HG02840 (cell line): ENCODE results near the gene NCAN.
"Not testable (repeated sequence)": the region's sequence is repeated elsewhere in the genome, so short reads cannot be mapped to it uniquely, and the experiment has no call there.

Experiments
- ATAC-seq: cut with Tn5 transposase; IDR thresholded peaks from one replicate; pipeline ENCODE4 v1.9.1; 2021; ENCODE audit warnings: mild to moderate bottlenecking, moderate library complexity, moderate number of reproducible peaks; ENCODE audit not compliant: unreplicated experiment, low FRiP score

NCAN gene

DNA sequence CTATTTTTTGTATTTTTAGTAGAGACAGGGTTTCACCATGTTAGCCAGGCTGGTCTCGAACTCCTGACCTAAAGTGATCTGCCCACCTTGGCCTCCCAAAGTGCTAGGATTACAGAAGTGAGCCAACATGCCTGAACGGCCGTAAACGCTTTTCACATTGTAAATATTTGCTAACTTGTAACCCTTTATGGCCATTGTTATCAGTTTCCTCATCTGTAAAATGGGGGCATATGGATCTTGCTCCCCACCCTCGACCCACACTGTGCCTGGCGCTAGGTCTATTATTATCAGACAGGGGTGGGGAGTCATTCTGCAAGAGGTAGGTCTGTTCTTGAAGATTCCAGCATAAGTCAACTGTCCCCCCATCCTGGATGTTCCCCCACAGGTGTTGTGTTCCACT, 11.9 kb downstream of the NCAN start:
- ATAC-seq = no peak

DNA sequence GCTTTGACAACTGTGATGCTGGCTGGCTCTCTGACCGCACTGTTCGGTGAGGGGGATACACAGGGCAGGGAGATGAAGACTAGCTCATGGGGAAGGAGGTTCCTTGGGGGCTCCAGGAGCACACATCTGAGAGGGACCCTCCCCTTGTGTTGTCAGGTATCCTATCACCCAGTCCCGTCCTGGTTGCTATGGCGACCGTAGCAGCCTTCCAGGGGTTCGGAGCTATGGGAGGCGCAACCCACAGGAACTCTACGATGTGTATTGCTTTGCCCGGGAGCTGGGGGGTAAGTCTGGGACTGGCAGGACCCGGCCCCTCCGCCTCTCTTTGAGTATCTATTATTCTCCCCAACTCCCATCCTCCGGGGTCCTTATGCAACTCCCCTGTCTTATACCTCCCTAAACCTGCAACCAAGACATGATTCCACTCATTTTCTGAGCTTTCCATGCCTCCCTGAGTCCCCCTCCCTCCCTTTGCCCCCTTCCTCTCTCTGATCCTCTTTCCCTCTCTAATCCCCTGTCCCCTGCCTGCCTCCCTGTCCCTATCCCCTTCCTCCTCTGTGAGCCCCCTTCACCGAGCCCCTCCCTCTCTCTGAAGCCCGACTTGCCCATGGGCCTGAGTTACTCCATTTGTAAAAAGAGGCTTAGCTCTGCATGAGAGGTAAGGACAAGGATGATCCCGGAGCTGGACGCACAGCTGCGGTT, 12.5 kb downstream of the NCAN start:
- ATAC-seq = no peak

DNA sequence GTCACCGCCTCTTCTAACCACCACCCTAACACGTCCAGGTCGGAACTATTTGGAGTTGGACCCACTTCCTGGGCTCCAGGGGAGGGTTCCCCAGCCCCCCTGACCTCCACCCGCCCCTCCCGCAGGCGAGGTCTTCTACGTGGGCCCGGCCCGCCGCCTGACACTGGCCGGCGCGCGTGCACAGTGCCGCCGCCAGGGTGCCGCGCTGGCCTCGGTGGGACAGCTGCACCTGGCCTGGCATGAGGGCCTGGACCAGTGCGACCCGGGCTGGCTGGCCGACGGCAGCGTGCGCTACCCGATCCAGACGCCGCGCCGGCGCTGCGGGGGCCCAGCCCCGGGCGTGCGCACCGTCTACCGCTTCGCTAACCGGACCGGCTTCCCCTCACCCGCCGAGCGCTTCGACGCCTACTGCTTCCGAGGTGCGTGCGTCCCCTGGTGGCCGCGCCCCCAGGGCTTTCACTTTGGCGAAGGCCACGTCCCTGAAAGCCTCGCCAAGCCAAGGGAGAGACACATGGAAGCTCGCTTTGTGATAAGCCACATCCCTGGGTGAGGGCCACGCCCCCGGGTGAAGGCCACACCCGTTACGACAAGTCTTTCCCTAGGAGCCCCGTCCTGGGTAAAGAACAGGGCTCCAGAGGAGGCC, 13.2 kb downstream of the NCAN start:
- ATAC-seq = no peak

DNA sequence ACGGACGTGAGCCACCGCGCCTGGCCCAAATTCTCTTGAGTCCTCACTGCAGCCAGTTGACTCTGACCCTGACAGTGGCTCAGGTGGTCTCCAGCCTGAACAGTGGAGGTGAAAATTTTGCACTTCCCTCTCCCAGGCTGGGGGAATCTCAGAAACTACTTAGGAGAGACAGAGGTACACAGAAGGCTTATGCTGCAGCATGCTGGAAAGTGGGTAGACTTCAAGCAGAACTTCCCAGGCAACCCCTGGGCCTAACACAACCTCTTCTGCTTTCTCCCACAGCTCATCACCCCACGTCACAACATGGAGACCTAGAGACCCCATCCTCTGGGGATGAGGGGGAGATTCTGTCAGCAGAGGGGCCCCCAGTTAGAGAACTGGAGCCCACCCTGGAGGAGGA, 14.4 kb downstream of the NCAN start:
- ATAC-seq = no peak

DNA sequence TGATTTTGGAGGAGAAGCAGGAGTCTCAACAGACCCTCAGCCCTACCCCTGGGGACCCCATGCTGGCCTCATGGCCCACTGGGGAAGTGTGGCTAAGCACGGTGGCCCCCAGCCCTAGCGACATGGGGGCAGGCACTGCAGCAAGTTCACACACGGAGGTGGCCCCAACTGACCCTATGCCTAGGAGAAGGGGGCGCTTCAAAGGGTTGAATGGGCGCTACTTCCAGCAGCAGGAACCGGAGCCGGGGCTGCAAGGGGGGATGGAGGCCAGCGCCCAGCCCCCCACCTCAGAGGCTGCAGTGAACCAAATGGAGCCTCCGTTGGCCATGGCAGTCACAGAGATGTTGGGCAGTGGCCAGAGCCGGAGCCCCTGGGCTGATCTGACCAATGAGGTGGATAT, 14.9 kb downstream of the NCAN start:
- no peak for ATAC-seq

DNA sequence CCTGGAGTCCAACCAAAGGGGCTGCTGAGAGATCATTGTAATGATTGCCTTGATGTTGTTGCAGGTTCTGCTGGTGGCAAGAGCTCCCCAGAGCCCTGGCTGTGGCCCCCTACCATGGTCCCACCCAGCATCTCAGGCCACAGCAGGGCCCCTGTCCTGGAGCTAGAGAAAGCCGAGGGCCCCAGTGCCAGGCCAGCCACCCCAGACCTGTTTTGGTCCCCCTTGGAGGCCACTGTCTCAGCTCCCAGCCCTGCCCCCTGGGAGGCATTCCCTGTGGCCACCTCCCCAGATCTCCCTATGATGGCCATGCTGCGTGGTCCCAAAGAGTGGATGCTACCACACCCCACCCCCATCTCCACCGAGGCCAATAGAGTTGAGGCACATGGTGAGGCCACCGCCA, 15.5 kb downstream of the NCAN start:
- ATAC-seq = no peak

DNA sequence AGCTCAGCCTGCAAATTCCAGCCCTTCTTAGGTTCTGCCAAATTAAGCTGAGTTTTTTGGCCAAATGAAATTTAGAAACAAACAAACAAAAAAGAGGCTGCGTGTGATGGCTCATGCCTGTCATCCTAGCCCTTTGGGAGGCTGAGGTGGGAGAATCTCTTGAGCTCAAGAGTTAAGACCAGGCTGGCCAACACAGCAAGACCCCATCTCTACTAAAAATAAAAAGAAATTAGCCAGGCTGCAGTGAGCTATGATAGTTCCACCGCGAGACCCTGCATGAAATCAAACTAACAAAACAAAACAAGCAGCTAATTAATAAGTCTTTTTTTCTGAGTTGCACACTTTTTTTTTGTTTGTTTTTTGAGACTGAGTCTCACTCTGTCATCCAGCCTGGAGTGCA, 17.9 kb downstream of the NCAN start:
- no peak for ATAC-seq

DNA sequence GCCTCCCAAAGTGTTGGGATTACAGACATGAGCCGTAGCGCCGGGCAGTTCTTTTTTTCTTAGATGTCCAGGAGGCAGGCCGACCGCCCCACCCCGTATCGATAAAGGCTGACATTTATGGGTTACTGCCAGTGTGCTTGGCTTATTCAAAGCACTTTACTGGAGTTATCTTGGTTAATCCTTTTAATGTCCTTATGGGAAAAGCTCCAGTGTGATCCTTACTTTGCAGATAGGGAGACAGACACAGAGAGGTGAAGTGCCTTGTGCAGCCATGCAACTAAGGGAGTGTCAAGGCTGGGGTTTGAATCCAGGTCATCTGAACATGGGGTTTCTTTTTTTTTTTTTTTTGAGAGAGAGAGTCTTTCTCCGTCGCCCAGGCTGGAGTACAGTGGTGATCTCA, 19.2 kb downstream of the NCAN start:
- no peak for ATAC-seq

DNA sequence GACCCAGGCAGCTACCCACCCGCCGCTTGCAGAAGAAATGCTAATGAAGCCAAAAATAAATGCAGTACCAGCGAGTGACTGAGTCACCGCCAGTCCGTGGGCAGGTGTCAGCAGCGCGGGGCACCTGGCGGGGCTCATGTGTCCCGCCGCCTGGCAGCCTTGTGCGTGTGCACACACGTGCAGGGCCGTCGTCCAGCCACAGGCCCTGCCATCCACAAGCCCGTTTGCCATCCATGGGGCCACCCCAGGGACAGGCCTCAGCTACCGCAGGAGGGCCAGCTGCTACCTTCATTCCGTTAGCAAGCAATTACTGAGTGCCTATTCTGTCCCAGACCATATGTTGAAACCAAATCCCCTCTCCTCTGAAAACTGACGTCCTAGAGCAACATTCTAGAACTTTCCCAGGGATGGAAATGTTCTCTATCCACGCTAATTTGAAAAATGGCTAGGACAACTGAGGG, 20.5 kb downstream of the NCAN start:
- ATAC-seq = no peak

DNA sequence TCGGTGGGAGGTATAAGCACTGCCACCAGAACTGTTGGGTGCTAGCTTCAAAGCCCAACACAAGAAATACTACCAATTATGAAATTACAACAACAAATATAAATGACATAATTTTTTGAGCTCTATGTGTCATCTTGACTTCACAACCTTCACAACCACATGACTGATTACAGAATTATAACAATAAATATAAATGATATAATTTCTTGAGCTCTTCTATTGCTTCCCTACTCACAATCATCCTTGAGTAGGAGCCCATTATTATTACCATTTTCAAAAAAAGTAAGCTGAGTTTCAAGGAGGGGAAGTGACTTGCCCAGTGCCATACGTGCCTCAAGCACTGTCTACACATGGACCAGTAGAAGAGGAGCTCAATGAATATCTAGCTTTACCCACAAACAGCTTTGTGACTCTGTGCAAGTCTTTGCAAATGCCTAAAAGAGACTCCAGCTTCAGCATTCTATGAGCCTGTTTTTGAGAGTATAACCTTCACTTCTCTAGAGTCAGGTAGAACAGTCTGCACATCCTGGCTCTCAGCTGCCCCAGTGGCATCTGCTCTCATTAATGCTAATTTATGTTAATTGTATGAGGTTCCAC, 22.6 kb downstream of the NCAN start:
- ATAC-seq = no peak

DNA sequence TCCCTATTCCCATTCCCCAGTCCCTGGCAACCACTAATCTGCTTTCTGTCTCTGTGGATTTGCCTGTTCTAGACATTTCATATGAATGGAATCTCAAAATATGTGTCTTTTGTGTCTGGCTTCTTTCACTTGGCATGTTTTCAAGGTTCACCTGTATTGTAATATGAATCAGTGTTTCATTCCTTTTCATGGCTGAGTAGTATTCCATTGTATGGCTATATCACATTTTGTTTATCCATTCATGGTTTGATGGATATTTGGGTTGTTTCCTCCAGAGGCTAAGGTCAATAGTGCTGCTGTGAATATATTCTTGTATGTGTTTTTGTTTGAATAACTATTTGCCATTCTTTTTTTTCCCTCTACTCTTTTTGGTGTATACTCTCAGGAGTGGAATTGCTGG, 24.4 kb downstream of the NCAN start:
- ATAC-seq = no peak

DNA sequence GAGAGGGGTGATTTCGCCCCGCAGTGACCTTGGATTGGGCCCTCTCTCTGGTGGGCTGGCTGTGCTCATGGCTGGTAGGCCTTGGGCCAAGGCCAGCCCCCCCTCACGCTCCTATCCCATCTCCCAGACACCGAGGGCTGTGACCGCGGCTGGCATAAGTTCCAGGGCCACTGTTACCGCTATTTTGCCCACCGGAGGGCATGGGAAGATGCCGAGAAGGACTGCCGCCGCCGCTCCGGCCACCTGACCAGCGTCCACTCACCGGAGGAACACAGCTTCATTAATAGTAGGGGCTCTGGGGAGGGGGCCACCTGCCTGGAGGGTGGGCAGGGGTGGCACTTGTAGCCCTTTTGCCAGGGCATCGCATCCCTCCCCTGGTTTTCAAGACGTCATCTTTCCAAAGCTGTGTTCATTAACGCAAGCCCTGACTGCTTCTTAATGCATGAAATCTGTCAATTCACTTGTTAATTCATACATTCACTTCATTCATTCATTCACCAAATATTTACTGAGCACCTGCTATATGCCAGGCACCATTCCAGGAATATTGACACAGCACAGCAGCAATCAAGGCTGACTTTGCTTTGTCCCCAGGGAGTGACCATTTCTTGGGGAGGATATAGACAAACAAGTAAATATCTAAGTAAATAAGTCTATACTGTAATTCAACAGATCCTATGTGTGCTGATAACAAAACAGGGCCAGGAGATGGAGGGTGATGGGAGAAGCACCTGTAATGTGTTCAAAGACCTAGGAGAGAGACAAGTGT, 26.6 kb downstream of the NCAN start:
- ATAC-seq = no peak

DNA sequence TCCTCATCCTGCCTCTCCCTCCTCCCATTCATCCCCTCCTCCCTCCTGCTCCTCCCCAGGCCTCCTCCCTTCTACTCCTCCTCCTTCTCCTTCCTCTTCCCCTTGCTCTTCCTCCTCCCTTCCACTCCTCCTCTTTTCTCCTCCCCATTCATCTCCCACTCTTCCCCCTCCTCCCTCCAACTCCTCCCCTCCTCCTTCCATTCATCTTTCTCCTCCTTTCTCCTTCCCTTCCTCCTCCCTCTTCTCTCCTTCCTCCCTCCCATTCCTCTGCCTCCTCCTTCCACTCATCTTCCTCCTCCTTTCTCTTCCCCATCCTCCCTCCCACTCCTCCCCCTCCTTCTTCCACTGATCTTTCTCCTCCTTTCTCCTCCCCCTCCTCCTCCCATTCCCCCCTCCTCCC, 27.9 kb downstream of the NCAN start:
- no peak for ATAC-seq

DNA sequence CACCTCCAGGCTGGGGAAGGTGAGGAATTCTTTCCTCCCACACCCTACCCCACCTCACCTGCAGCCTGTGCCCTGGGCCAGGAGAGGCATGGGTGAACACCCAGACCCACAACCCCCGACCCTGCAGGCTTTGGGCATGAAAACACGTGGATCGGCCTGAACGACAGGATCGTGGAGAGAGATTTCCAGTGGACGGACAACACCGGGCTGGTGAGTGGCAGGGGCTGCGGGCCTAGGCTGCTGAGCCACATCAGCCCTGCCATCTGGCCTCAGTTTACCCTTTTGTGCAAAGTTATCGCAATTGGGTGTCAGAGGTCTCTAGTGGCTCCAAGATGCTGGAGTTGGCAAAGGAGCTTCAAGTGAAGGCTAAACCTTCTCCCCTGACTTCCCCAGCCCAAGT, 28.7 kb downstream of the NCAN start:
- ATAC-seq = no peak

DNA sequence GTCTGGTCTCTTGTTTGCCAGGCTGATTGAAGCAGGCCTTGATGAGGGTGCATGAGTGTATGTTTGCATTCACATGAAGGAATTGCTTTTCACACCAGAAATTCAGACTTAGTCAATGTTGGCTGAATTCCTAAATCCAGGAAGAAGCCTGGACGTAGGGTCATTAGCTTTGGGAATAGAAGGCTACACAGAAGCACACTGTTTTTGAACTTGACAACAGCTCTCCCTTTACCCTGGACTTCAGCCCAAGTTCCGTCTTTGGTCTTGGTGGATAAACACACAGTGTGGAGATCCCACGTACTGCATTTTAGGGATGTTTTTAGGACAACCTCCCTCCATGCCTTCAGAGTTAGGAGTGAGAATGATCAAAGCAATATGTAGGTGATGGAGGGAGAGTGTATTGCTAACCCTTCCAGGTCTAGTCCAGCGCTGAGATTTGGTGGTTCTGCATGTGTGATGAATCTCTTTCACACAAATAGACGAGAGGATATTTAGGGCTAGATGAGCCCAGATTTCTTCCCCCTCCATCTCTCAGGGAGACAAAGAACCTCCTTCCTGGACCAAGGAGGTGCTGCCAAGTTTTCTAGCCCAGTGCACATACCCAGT, 38.5 kb downstream of the NCAN start:
- no peak for ATAC-seq

DNA sequence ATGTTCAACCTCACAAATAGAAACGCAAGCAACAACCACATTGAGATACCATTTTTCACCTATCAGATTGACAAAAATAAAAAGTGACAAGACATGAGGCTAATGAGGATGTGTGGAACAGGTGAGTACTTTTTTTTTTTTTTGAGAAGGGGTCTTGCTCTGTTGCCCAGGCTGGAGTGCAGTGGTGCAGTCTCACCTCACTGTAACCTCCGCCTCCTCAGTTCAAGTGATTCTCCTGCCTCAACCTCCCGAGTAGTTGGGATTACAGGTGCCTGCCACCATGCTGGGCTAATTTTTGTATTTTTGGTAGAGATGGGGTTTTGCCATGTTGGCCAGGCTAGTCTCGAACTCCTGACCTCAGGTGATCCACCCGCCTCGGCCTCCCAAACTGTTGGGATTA, 41.7 kb downstream of the NCAN start:
- ATAC-seq = not testable (repeated sequence)

DNA sequence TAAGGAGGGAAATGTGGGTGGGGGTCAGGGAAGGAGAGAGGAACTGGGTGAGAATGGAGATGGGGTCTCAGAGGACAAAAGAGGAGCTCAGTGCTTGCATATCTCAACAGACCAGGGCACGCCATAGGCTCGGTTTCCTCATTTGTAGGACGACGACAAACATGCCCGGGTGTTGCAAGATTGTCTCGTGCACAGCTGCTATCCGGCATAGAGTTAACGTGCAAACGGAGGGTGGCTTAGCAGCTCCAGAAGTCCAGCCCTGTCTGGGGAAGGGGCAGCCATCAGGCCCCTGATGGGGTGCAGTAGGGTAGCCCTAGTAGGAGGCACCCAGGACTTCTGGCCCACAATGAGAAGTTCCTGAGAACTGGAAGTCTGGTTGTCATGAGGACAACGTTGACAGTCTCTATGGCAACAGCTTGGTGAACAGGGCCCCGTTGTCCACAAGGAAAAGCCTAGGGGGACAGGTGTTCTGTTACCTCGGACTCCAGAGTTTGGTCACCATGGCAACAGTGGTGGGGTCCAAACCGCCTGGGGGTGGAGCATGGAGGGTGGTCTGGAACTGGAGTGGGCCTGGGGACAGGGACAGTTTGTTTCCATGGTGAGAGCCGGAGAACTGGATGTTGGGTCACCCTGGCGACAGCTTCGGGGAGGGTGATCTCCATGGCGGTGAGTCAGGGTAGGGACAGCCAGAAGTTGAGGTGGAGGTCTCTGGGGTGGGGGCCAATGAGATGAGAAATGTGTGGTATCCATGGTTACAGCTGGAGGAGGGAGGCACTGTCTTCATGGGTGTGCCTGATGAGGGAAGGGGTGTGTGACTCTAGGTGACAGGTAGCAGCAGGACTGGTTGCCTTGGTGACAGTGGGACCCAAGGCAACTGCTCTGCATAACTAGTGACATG, 44.6 kb downstream of the NCAN start:
- no peak for ATAC-seq

DNA sequence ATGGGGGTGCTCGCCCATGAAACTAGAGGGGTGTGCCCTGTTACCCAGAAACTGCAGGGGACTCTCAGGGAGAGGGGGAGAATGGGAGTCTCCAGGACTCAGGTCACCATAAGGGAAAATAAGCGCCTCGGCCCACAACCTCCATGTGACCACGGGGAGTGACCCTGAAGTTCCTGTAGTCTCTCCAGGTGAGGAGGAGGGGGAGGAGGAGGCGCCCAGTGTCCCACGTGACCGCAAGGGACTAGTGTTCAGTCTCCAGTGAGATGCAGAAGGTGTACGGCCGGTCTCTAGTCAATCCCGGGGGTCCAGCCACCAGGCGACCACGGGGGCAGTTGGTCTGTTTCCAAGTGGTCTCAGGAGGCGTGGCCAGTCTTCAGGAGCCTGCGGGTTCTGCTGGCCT, 45.4 kb downstream of the NCAN start:
- ATAC-seq = no peak

DNA sequence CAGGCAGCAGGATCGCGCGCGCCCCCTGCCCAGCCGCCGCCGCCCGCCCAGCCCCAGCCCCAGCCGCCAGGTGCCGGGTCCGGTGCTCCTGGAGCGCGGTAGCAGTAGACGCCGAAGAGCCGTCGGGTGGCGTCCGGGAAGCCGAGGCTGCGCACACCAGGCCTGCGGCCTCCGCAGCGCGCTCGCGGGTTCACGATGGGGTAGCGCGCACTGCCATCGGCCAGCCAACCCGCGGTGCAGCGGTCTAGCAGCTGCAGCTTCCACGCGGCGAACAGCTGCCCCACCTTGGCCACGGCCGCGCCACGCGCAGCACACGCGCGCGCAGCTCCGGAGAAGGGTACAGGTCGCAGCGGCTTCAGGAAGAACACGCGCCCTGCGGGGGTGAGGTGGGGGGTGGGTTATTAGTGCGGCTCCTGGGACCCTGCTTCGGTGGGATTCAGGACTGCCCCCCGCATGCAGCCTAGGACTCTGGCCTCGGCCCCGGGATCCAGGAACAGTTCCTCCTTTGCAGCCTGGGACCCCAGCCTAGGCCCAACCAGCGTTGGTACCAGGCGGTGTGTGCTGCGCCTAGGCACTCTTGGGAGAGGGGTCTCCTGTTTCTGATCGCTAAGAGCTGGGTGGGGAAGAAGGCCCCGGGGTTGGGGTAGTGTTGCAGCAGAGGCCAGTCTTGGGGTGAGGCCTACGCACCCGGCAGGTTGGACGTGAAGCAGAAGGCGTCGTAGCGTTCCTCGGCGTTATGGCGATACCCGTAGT, 46.3 kb downstream of the NCAN start:
- no peak for ATAC-seq
